Keratinocyte (primary cell): ENCODE results near the gene SNX30. TPM values are rescaled to one million over a fixed set of nuclear protein-coding genes. Genes with fewer than 3 reads are reported as not detected.

Experiments
- DNase-seq: peaks from one replicate; pipeline ENCODE4 v3.0.0-alpha.2; 2011; ENCODE audit warnings: low read depth, missing footprints, low spot score
- FAIRE-seq: peaks from 2 replicates; lab custom pipeline; 2011; peaks lifted over from hg19 to GRCh38; lab: Jason Lieb, UNC
- H2AFZ ChIP-seq: 2 replicates; pipeline ENCODE4 v1.6.0; 2012; ENCODE audit warnings: low read length, control low read depth, inconsistent platforms; ENCODE audit not compliant: control insufficient read depth
- H3K27ac ChIP-seq: 2 replicates; pipeline ENCODE4 v1.5.1; 2011; ENCODE audit warnings: low read length; ENCODE audit not compliant: control insufficient read depth, insufficient read depth
- H3K27me3 ChIP-seq: 3 replicates; pipeline ENCODE4 v1.6.0; 2011; ENCODE audit warnings: low read length; ENCODE audit not compliant: control insufficient read depth, insufficient read depth; ENCODE audit errors: extremely low read depth
- H3K36me3 ChIP-seq, 2 experiments: 2 replicates in 1 of 2; 3 replicates in 1 of 2; pipeline ENCODE4 v1.5.1; 2011; ENCODE audit warnings: low read length in 2 of 2, mild to moderate bottlenecking in 1 of 2; ENCODE audit not compliant: control insufficient read depth in 2 of 2, insufficient read depth in 2 of 2; ENCODE audit errors: extremely low read depth in 1 of 2
- H3K4me1 ChIP-seq: 3 replicates; pipeline ENCODE4 v1.5.1; 2011; ENCODE audit warnings: low read length; ENCODE audit not compliant: control insufficient read depth, insufficient read depth; ENCODE audit errors: extremely low read depth
- H3K4me2 ChIP-seq: 3 replicates; pipeline ENCODE4 v1.6.0; 2011; ENCODE audit warnings: low read depth, low read length; ENCODE audit not compliant: control insufficient read depth, insufficient read depth; ENCODE audit errors: extremely low read depth
- H3K4me3 ChIP-seq, 3 experiments: fragments of 200-600 bp in 1 of 3; sonication (generic) in 1 of 3; 2 replicates in 2 of 3; 3 replicates in 1 of 3; pipeline ENCODE4 v1.5.1; 2011 to 2016; ENCODE audit warnings: low read length in 3 of 3, mild to moderate bottlenecking in 3 of 3, control low read depth in 2 of 3, inconsistent platforms in 1 of 3, low read depth in 1 of 3, mixed read lengths in 1 of 3, mixed run types in 1 of 3, moderate library complexity in 1 of 3; ENCODE audit not compliant: control insufficient read depth in 2 of 3, insufficient read depth in 2 of 3; ENCODE audit errors: extremely low read depth in 1 of 3
- H3K79me2 ChIP-seq: 2 replicates; pipeline ENCODE4 v1.6.0; 2012; ENCODE audit warnings: low read length; ENCODE audit not compliant: control insufficient read depth, insufficient read depth
- H3K9ac ChIP-seq: 3 replicates; pipeline ENCODE4 v1.6.0; 2011; ENCODE audit warnings: low read length; ENCODE audit not compliant: control insufficient read depth, insufficient read depth; ENCODE audit errors: extremely low read depth
- H3K9me1 ChIP-seq: 3 replicates; pipeline ENCODE4 v1.6.0; 2011; ENCODE audit warnings: low read length; ENCODE audit not compliant: control insufficient read depth, insufficient read depth; ENCODE audit errors: extremely low read depth
- H3K9me3 ChIP-seq: 2 replicates; pipeline ENCODE4 v1.5.1; 2012; ENCODE audit warnings: low read depth, low read length; ENCODE audit not compliant: control insufficient read depth
- H4K20me1 ChIP-seq: 3 replicates; pipeline ENCODE4 v1.6.0; 2011; ENCODE audit warnings: low read length; ENCODE audit not compliant: control insufficient read depth, insufficient read depth; ENCODE audit errors: extremely low read depth
- EZH2 ChIP-seq: IDR thresholded peaks from one replicate; pipeline ENCODE4 v1.6.1; 2012; ENCODE audit warnings: inconsistent platforms, mild to moderate bottlenecking, low read length, moderate library complexity
- dilution Hi-C: fragments of 300-500 bp; cut with MboI; formaldehyde crosslinking; loops from one replicate; pipeline ENCODE4 v1.7.0; 2020; ENCODE audit warnings: low sequenced_read_pairs; ENCODE audit not compliant: extremely low pct_ligation_motif_present
- polyA plus RNA-seq, 5 experiments: library from polyadenylated mRNA; depleted of rRNA in 3 of 5; stranded (reverse) in 3 of 5; stranded (forward) in 1 of 5; unstranded in 1 of 5; fragments of >200 nt; gene quantifications; 1 replicate in 1 of 5; 2 replicates in 3 of 5; 3 replicates in 1 of 5; pipeline versions ENCODE4 v1.2.1 to v1.2.3, GENCODE V29; 2011 to 2012; ENCODE audit warnings: missing spikeins in 2 of 5, low read depth in 1 of 5, low replicate concordance in 1 of 5
- TF ChIP-seq, protein P1 (sequence below), 3 experiments: IDR thresholded peaks in 1 of 3; conservative IDR thresholded peaks in 1 of 3; optimal IDR thresholded peaks in 1 of 3; 2 replicates in 2 of 3; 3 replicates in 1 of 3; pipeline versions ENCODE3 to v1.5.1; 2011; ENCODE audit warnings: low read length in 3 of 3, mild to moderate bottlenecking in 3 of 3, moderate library complexity in 2 of 3, control low read depth in 1 of 3, inconsistent platforms in 1 of 3; ENCODE audit not compliant: insufficient read depth in 2 of 3; ENCODE audit errors: extremely low read depth in 1 of 3

Gene SNX30
- polyA plus RNA-seq, 1 donor (not counting 4 experiments of a cell fraction or from before 2014, with no cell fraction given), result 9.0 TPM

DNA sequence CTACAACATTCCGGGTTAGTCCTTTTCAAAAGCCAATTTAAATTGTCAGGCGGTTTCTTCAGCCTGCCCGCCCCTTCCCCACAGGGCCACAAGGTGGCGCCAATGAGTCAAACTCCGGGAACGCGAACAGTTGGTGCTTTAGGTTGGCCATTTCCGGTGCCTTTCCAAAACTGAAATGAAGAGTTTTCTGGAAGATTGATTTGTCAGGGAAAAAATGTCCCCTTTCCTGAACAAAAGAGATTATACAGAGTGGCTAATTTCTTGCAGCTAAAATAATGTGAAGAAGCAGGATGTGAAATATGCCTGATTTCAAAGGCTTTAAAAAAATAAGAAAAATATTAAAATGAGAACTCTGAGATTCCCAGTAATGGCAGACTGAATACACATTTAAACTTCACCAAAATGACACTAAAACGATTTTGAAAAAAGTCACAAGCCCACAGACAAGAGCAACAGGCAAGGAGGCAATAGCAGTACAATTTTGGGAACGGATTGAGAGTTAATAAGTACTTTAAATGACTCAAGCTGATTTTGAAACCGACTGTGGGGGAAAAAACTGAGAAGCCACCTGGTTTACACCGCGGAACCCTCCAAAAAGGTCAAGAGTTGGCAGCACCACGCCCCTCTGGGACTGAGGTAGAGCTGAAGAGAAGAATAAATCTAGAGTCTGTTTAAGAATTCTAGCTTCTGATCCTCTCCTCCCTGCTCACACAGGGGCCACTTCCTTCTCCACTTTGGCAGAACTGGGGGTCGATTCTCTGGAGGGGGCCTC lies 94.4 kb downstream of the SNX30 start:
- dilution Hi-C loops, result no loop called here
- no peak for DNase-seq
- TF ChIP-seq, protein P1, sequence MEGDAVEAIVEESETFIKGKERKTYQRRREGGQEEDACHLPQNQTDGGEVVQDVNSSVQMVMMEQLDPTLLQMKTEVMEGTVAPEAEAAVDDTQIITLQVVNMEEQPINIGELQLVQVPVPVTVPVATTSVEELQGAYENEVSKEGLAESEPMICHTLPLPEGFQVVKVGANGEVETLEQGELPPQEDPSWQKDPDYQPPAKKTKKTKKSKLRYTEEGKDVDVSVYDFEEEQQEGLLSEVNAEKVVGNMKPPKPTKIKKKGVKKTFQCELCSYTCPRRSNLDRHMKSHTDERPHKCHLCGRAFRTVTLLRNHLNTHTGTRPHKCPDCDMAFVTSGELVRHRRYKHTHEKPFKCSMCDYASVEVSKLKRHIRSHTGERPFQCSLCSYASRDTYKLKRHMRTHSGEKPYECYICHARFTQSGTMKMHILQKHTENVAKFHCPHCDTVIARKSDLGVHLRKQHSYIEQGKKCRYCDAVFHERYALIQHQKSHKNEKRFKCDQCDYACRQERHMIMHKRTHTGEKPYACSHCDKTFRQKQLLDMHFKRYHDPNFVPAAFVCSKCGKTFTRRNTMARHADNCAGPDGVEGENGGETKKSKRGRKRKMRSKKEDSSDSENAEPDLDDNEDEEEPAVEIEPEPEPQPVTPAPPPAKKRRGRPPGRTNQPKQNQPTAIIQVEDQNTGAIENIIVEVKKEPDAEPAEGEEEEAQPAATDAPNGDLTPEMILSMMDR (optimal IDR thresholded peaks at IDR 0.05 in 1 of 3, IDR thresholded peaks at IDR 0.05 in 1 of 3, conservative IDR thresholded peaks at IDR 0.05 in 1 of 3; ENCODE audit: extremely low read depth in 1 of 3, insufficient read depth in 2 of 3, low read length in 3 of 3), result peak; percentile 83 to 98 (median 92)
- no peak for TF ChIP-seq EZH2
- H3K9ac ChIP-seq, result no peak overlapping the region
- no peaks in the 10 kb centered on the region for H3K9me3 ChIP-seq
- no peak overlapping the region for H3K4me2 ChIP-seq
- H3K4me3 ChIP-seq, result no peak overlapping the region
- H2AFZ ChIP-seq, result peak overlapping the region; percentile 22
- peaks cover 2% of the 10 kb centered on the region for H3K4me1 ChIP-seq
- FAIRE-seq, result peak; percentile 69
- no peaks in the 10 kb centered on the region for H3K9me1 ChIP-seq
- H3K79me2 ChIP-seq, result no peaks in the 10 kb centered on the region
- H3K27ac ChIP-seq, result no peak overlapping the region
- H3K36me3 ChIP-seq, result peaks cover 2 to 6% of the 10 kb centered on the region in 2 experiments
- no peaks in the 10 kb centered on the region for H4K20me1 ChIP-seq
- no peaks in the 10 kb centered on the region for H3K27me3 ChIP-seq

DNA sequence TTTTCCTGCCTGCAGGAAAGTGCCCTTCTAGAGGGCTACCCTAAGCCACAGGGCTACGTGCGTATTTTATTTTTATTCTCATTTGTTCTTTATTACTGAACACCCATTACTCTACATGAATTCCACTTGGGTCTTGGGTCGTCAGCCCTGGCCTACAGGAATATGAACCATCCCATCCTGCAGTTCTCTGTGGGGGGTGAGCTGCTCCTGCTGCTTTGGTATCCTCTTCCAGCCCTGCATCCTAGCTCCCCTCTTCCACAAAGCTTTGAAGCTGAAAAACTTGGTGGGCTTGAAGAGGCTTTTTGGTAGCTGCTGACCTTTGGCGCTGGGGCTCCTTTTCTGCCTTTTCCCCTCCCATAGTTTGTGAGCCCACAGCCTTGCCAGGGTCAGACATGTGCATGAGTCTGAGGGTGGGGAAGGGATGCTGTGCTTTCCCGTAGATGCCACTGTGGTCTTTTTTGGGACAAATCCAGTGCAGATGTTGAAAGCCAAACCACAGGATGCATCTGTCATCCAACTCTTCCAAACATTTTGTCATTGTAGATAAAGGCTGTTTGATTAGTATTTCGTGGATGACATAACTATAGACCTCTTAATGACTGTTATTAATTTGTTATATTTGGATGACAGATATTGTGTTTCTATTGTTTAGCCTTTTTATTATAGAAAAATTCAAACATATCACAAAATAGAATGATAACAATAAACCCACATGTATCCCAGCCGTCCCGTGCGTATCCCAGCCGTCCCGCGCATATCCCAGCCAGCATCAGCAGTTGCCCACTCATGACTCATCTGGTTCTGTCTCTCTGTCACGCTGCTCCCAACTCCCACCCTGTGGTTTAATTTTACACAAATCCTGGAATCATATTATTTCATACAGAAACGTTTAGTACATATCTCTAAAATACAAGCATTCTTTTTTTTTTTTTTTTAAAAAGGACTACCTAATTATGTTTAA lies 96.2 kb downstream of the SNX30 start:
- H3K4me1 ChIP-seq, result peaks cover 2% of the 10 kb centered on the region
- dilution Hi-C loops, result no loop called here
- no peak overlapping the region for H3K27ac ChIP-seq
- H4K20me1 ChIP-seq, result no peaks in the 10 kb centered on the region
- H3K9me3 ChIP-seq, result no peaks in the 10 kb centered on the region
- no peak overlapping the region for H2AFZ ChIP-seq
- no peaks in the 10 kb centered on the region for H3K79me2 ChIP-seq
- H3K27me3 ChIP-seq, result no peaks in the 10 kb centered on the region
- FAIRE-seq (no peak), DNase-seq (no peak)
- H3K9ac ChIP-seq, result no peak overlapping the region
- no peak overlapping the region for H3K4me3 ChIP-seq
- H3K36me3 ChIP-seq, result peaks cover 4 to 6% of the 10 kb centered on the region in 2 experiments
- TF ChIP-seq, protein P1 (optimal IDR thresholded peaks at IDR 0.05 in 1 of 3, IDR thresholded peaks at IDR 0.05 in 1 of 3, conservative IDR thresholded peaks at IDR 0.05 in 1 of 3; ENCODE audit: extremely low read depth in 1 of 3, insufficient read depth in 2 of 3, low read length in 3 of 3), result no peak
- no peak for TF ChIP-seq EZH2
- no peak overlapping the region for H3K4me2 ChIP-seq
- no peaks in the 10 kb centered on the region for H3K9me1 ChIP-seq
